Epithelial cell of esophagus (primary cell): ENCODE data around the gene FRA10AC1.

Experiments
- DNase-seq: peaks from one replicate; pipeline ENCODE4 v3.0.0; 2010; ENCODE audit warnings: low read depth
- H3K4me3 ChIP-seq: 2 replicates; pipeline ENCODE4 v1.5.1; 2011; ENCODE audit warnings: mild to moderate bottlenecking, low read length, control low read depth
- CTCF ChIP-seq: IDR thresholded peaks from 2 replicates; pipeline ENCODE4 v1.5.1; 2011; ENCODE audit warnings: low read depth, mild to moderate bottlenecking, low read length, control low read depth, inconsistent platforms; ENCODE audit not compliant: insufficient read depth; ENCODE audit errors: missing control alignments

FRA10AC1 gene

GRCh38 chr10:93702210-93703001 is at the start of gene FRA10AC1:
TSS of gene FRA10AC1 (minus strand) at chr10:93702592. CDS start at chr10:93700106, 2,486 bp downstream.
- peak; percentile 49 for TF ChIP-seq CTCF
- H3K4me3 ChIP-seq, result peak within 1 kb of the TSS; percentile 94
- peak; percentile 95 for DNase-seq

- no peak overlapping the region for H3K4me3 ChIP-seq
- no peak for TF ChIP-seq CTCF
- peak; percentile 38 for DNase-seq
These were observed 49.4 kb upstream of the FRA10AC1 start for GRCh38 chr10:93751832-93752231.

GRCh38 chr10:93751124-93751523 is 48.7 kb upstream of the FRA10AC1 start:
- no peak for DNase-seq
- TF ChIP-seq CTCF, result no peak
- H3K4me3 ChIP-seq, result no peak overlapping the region

GRCh38 chr10:93749218-93749799 is 46.9 kb upstream of the FRA10AC1 start:
- no peak for TF ChIP-seq CTCF
- DNase-seq, result peak; percentile 22
- no peak overlapping the region for H3K4me3 ChIP-seq

GRCh38 chr10:93746844-93747284 is 44.5 kb upstream of the FRA10AC1 start:
- peak; percentile 95 for DNase-seq
- H3K4me3 ChIP-seq, result no peak overlapping the region

GRCh38 chr10:93745408-93746065 is 43.1 kb upstream of the FRA10AC1 start:
- peak; percentile 15 for TF ChIP-seq CTCF
- H3K4me3 ChIP-seq, result no peak overlapping the region
- peak; percentile 23 for DNase-seq

More at GRCh38 chr10:93746844-93747284, 44.5 kb upstream of the FRA10AC1 start:
- TF ChIP-seq CTCF, result peak; percentile 40
